GM20000 (cell line): ENCODE measurements around the gene CSMD2.

Source experiments
- DNase-seq: peaks from one replicate; pipeline ENCODE4 v3.0.0; 2012; ENCODE audit warnings: low spot score
- TF ChIP-seq, protein P1 (sequence below): IDR thresholded peaks from 2 replicates; pipeline ENCODE4 v1.5.1; 2012; ENCODE audit warnings: mild to moderate bottlenecking, control low read depth; ENCODE audit errors: extremely low read depth, missing control alignments

Gene CSMD2

DNA sequence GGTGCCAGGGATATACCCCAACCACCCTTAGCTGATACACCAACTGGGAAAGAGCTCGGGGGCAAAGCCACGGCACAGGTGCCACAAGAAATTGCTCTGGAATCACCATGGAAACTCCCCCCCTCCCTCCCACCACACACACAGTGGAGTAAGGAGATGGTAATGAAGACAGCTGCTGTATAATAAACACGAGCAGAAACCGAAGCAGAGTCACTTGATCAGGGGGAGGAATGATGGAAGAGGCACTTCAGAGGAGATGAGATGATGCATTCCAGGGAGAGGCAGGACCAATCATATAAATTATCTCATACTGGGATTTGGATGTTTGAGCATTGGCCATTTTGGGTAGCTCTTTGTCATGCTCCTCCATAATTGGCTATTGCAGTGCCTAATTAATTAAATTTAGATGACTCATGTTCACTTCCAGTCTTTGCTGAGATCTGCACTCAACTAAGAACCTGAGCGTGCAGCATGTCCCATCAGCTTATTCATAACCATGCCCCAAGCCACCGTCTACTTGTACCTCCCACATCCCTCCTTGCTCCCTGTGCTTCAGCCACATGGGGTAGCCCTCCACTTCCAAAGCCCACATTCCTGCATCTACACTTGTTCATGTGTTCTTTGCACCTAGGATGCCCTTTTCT, 503.1 kb downstream of the CSMD2 start:
- DNase-seq = no peak
- TF ChIP-seq, protein P1, sequence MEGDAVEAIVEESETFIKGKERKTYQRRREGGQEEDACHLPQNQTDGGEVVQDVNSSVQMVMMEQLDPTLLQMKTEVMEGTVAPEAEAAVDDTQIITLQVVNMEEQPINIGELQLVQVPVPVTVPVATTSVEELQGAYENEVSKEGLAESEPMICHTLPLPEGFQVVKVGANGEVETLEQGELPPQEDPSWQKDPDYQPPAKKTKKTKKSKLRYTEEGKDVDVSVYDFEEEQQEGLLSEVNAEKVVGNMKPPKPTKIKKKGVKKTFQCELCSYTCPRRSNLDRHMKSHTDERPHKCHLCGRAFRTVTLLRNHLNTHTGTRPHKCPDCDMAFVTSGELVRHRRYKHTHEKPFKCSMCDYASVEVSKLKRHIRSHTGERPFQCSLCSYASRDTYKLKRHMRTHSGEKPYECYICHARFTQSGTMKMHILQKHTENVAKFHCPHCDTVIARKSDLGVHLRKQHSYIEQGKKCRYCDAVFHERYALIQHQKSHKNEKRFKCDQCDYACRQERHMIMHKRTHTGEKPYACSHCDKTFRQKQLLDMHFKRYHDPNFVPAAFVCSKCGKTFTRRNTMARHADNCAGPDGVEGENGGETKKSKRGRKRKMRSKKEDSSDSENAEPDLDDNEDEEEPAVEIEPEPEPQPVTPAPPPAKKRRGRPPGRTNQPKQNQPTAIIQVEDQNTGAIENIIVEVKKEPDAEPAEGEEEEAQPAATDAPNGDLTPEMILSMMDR = no peak

DNA sequence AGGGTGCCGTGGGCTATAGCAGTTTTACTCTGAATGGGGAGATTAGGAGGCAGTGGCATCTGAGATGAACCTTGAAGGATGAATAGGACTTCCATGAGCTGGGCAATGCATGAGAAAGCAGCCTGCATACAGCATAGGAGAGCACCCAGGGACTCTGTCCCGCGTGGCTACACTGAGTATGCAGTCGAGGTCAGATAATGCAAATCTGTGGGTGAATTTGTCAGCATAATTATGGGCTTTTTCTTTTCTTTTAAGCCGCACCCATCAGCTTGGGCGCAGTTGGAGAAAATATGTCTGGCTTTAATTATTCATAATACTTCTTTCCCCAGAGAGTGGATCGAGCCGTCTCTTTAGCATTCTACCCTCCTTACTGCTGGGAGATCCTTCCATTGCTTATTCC, 504.1 kb downstream of the CSMD2 start:
- TF ChIP-seq, protein P1 = no peak
- DNase-seq = no peak

DNA sequence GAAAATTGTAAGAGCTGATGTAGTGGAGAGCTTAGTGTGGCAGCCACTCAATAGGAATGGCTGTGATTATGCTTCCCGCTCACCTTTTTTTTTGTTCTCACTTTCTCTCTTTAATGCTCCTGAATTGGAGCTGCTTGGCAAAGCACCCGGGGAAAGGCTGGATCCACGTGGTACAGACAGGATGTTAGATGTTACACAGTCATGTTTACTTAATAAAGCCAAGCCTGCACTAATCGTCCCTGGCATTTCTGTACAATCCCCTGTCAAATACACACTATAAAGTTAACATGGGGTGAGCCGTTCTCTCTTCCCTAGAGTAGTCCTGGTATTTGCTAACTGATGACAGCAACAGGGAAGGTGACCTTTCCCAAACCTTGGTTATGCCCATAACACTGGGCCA, 504.8 kb downstream of the CSMD2 start:
- TF ChIP-seq, protein P1 = no peak
- no peak for DNase-seq

DNA sequence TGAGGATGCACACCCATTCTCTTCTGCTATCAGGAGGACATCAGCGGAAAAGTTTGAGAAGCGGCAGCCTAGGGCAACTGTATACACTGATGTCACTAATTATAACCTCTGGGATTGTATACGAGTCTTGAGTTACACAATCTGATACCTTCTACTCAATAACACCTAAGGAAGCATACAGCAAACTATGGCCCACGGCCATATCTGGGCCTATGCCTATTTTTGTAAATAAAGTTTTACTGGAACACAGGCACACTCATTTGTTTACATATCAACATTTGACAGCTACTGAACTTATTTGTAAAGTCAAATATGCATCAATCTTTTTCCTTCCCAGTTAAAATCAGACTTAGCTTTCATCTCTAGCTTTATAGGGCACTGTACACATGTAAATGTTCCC, 505.4 kb downstream of the CSMD2 start:
- TF ChIP-seq, protein P1 = no peak
- no peak for DNase-seq

DNA sequence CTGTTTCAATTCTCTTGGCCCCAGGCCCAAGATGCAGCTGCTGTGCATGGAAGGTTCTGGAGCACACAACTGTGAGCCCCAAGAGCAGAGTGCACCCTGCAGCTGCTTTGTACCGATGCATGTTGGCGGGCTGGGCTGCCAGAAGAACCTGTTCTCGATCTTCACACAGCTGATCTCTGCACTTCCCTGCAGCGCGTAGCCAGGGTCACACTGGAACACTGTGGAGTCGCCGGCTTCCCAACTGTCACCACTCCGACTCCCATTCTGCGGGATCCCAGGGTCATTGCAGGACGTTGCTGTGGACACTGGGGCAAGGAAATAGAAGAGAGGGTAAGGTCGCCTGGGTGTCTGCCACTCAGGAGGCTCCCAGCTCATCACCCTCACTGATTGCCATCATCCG, 507.2 kb downstream of the CSMD2 start:
- TF ChIP-seq, protein P1 = no peak
- no peak for DNase-seq

DNA sequence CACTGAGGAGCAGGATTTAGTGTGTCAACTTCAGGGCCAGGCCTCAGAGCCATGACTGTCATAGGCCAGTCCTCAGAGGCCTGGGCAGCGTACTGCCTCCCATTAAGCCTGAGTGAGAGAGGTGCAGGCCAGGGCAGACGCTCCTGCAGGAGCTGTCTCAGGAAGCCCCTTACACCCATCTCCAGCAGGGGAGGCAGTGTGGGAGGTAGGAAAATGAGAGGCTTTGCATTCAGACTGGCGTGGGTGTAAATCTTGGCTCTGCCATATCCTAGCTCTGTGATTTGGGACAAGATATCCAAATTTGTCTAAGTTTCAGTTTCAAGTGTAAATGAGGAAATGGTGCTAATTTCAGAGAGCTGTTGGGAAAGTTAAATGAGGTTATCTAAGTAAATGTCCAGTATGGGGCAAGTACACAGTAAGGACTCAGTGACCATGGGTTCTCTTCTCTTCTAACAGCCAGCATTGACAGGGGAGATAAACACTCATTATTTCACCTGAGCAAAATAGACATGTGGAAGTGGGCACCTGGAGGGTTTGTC, 508.5 kb downstream of the CSMD2 start:
- DNase-seq = no peak
- TF ChIP-seq, protein P1 = no peak

DNA sequence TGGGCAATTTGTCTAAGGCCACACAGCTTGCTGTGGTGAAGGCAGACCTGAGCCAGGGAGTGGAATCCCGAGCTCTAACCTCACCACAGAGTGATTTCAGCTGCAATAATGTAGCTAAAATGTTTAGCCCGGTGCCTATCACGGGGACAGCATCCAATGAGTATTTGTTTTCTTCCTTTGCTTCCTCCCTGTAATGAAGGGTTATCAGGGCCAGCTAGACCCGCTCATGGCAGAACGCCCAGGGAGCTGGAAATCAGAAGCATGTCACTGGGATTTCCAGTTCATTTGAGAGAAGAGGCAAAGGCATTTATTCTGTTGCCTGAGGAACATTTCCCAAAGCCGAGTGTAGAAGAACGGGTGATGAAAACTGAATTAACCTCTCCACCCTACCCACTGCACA, 509.5 kb downstream of the CSMD2 start:
- TF ChIP-seq, protein P1 = no peak
- no peak for DNase-seq
